Panc1 (cell line): ENCODE measurements around the gene NHS. TPM values are rescaled to one million over a fixed set of nuclear protein-coding genes. Genes with fewer than 3 reads are reported as not detected.

Experiments
- ATAC-seq: fragments of 200-7000 bp; cut with Tn5 transposase; 2 replicates; pipeline ENCODE4 v1.9.1; 2020; ENCODE audit warnings: mild to moderate bottlenecking, moderate library complexity
- BruUV-seq: library from RNA; stranded (reverse); fragments of 400-500 nt; replicated peaks from 2 replicates; lab custom pipeline; 2021; lab: Mats Ljungman, UMichigan
- CTCF ChIA-PET: fragments of 300-600 bp; sonication (Branson Sonifier 250); formaldehyde crosslinking; loops from one replicate; lab custom pipeline; 2022; ENCODE audit warnings: antibody characterized with exemption; lab: Charles Lee
- POLR2A ChIA-PET: fragments of 300-600 bp; sonication (Branson Sonifier 250); formaldehyde crosslinking; loops from one replicate; lab custom pipeline; 2022; ENCODE audit warnings: antibody characterized with exemption; lab: Charles Lee
- DNase-seq: peaks from one replicate; pipeline ENCODE4 v3.0.0-alpha.2; 2010; ENCODE audit warnings: low read depth, low spot score
- H3K27ac ChIP-seq: 2 replicates; pipeline ENCODE4 v1.5.1; 2011; ENCODE audit warnings: mild to moderate bottlenecking, low read length, inconsistent platforms
- H3K27me3 ChIP-seq: fragments of 200-500 bp; sonication (Bioruptor generic); 2 replicates; pipeline ENCODE4 v1.6.0; 2014; ENCODE audit warnings: low read length, inconsistent platforms; ENCODE audit not compliant: control insufficient read depth, insufficient read depth
- H3K36me3 ChIP-seq: fragments of 200-500 bp; sonication (Bioruptor generic); 2 replicates; pipeline ENCODE4 v1.5.1; 2014; ENCODE audit warnings: inconsistent platforms, mild to moderate bottlenecking, low read length, moderate library complexity; ENCODE audit not compliant: control insufficient read depth, insufficient read depth
- H3K4me1 ChIP-seq: 2 replicates; pipeline ENCODE4 v1.5.1; 2011; ENCODE audit warnings: inconsistent platforms, mild to moderate bottlenecking, low read length, moderate library complexity; ENCODE audit not compliant: control insufficient read depth, insufficient read depth
- H3K4me3 ChIP-seq, 2 experiments: 2 replicates each; pipeline ENCODE4 v1.5.1; 2011 to 2012; ENCODE audit warnings: low read depth in 2 of 2, low read length in 2 of 2, mild to moderate bottlenecking in 2 of 2, inconsistent platforms in 1 of 2, moderate library complexity in 1 of 2
- H3K9me3 ChIP-seq: fragments of 200-500 bp; sonication (Bioruptor generic); 2 replicates; pipeline ENCODE4 v1.5.1; 2014; ENCODE audit warnings: low read depth, mild to moderate bottlenecking, inconsistent platforms, low read length, moderate library complexity; ENCODE audit not compliant: control insufficient read depth, insufficient read depth
- POLR2AphosphoS5 ChIP-seq: IDR thresholded peaks from 2 replicates; pipeline ENCODE4 v1.6.1; 2012; ENCODE audit warnings: mild to moderate bottlenecking, low read depth, low read length, moderate library complexity
- SIN3A ChIP-seq: IDR thresholded peaks from 2 replicates; pipeline ENCODE4 v1.6.1; 2012; ENCODE audit warnings: low read depth, mild to moderate bottlenecking, low read length, moderate library complexity, borderline replicate concordance; ENCODE audit not compliant: insufficient read depth
- TCF7L2 ChIP-seq: IDR thresholded peaks from 2 replicates; pipeline ENCODE4 v1.6.1; 2011; ENCODE audit warnings: mild to moderate bottlenecking, low read depth, low read length, inconsistent platforms
- in situ Hi-C: cut with HindIII; loops from 2 replicates; pipeline ENCODE4 v1.10.0; 2016; ENCODE audit warnings: low sequenced_read_pairs, low pct_unique_long_range_greater_than_20kb
- intact Hi-C: fragments of 100-400 bp; cut with micrococcal nuclease; formaldehyde crosslinking; loops from one replicate; pipeline ENCODE4 v1.10.0; 2022; ENCODE audit not compliant: unreplicated experiment
- total RNA-seq: library from RNA; stranded (reverse); gene quantifications from one replicate; pipeline ENCODE4 v1.2.1, GENCODE V29; 2021; ENCODE audit not compliant: unreplicated experiment
- TF ChIP-seq, protein P1 (sequence below), 2 experiments: IDR thresholded peaks; 2 replicates each; pipeline ENCODE4 v1.6.1; 2011 to 2012; ENCODE audit warnings: low read depth in 2 of 2, control low read depth in 1 of 2, low read length in 1 of 2, mild to moderate bottlenecking in 1 of 2, moderate library complexity in 1 of 2; ENCODE audit not compliant: insufficient read depth in 1 of 2
- TF ChIP-seq, protein P2 (sequence below): fragments of 450-650 bp; IDR thresholded peaks from 2 replicates; pipeline ENCODE4 v1.5.1; 2017; ENCODE audit warnings: mild to moderate bottlenecking

The NHS gene
- total RNA-seq, 1 experiment from 2014 or later = 0.80 TPM

DNA sequence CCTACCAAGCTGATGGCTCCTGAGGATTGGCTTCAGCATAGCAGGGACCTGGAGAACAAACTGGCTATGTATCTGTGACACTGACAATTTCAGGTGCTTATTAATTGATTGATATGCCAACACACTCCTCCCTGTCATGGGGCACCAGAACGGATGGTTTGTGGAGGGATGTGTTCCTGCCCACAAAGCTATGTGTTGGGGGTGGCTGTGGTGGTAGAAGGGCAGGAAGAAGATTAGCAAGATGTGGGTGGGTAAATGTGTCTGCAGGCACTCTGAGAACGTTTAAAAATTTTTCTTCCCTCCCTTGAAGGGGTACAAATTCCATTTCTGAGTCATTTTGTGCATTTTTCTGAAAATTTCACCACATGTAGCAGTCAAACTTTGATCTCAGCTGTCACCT is 307.3 kb downstream of the NHS start:
- Histone ChIP-seq H3K4me1 (no peaks in the 10 kb centered on the region), H3K4me3 (no peak overlapping the region), H3K27me3 (no peaks in the 10 kb centered on the region), H3K9me3 (no peaks in the 10 kb centered on the region), H3K27ac (no peak overlapping the region), H3K36me3 (no peaks in the 10 kb centered on the region)
- no TSS peak for BruUV-seq
- TF ChIP-seq, protein P1, sequence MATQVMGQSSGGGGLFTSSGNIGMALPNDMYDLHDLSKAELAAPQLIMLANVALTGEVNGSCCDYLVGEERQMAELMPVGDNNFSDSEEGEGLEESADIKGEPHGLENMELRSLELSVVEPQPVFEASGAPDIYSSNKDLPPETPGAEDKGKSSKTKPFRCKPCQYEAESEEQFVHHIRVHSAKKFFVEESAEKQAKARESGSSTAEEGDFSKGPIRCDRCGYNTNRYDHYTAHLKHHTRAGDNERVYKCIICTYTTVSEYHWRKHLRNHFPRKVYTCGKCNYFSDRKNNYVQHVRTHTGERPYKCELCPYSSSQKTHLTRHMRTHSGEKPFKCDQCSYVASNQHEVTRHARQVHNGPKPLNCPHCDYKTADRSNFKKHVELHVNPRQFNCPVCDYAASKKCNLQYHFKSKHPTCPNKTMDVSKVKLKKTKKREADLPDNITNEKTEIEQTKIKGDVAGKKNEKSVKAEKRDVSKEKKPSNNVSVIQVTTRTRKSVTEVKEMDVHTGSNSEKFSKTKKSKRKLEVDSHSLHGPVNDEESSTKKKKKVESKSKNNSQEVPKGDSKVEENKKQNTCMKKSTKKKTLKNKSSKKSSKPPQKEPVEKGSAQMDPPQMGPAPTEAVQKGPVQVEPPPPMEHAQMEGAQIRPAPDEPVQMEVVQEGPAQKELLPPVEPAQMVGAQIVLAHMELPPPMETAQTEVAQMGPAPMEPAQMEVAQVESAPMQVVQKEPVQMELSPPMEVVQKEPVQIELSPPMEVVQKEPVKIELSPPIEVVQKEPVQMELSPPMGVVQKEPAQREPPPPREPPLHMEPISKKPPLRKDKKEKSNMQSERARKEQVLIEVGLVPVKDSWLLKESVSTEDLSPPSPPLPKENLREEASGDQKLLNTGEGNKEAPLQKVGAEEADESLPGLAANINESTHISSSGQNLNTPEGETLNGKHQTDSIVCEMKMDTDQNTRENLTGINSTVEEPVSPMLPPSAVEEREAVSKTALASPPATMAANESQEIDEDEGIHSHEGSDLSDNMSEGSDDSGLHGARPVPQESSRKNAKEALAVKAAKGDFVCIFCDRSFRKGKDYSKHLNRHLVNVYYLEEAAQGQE (IDR thresholded peaks at IDR 0.05; ENCODE audit: insufficient read depth in 1 of 2, low read depth in 2 of 2, low read length in 1 of 2) = no peak
- no peak for TF ChIP-seq SIN3A
- no peak for TF ChIP-seq POLR2AphosphoS5
- TF ChIP-seq, protein P2, sequence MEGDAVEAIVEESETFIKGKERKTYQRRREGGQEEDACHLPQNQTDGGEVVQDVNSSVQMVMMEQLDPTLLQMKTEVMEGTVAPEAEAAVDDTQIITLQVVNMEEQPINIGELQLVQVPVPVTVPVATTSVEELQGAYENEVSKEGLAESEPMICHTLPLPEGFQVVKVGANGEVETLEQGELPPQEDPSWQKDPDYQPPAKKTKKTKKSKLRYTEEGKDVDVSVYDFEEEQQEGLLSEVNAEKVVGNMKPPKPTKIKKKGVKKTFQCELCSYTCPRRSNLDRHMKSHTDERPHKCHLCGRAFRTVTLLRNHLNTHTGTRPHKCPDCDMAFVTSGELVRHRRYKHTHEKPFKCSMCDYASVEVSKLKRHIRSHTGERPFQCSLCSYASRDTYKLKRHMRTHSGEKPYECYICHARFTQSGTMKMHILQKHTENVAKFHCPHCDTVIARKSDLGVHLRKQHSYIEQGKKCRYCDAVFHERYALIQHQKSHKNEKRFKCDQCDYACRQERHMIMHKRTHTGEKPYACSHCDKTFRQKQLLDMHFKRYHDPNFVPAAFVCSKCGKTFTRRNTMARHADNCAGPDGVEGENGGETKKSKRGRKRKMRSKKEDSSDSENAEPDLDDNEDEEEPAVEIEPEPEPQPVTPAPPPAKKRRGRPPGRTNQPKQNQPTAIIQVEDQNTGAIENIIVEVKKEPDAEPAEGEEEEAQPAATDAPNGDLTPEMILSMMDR = no peak
- TF ChIP-seq TCF7L2 = no peak
- in situ Hi-C loops = no loop called here
- CTCF ChIA-PET = no interaction called here
- POLR2A ChIA-PET = no interaction called here
- DNase-seq (no peak), ATAC-seq (no peak)
- intact Hi-C loops = no loop called here

DNA sequence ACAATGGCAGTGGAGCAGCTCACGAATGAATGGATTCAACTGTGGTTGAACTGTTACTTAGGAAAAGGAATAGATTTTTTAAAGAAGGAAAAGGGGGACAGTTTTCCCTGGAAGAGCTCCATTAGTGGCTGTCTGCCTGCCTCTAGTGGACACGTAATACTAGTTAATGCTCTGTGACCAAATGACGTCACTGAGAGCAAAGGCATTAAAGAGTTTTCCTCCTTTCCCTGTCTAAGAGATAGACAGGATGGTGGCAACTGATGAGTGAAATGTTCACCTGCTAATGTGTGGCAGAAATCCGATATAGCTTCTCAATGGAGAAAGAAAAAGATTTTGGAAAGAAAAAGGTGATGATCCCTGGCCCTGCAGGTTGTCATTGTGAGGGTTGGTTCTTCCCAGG is 310.0 kb downstream of the NHS start:
- in situ Hi-C loops = no loop called here
- H3K36me3 ChIP-seq = no peaks in the 10 kb centered on the region
- H3K9me3 ChIP-seq = no peaks in the 10 kb centered on the region
- ATAC-seq (no peak), DNase-seq (no peak)
- BruUV-seq = no TSS peak
- CTCF ChIA-PET = no interaction called here
- TF ChIP-seq, protein P1 (IDR thresholded peaks at IDR 0.05; ENCODE audit: insufficient read depth in 1 of 2, low read depth in 2 of 2, low read length in 1 of 2) = no peak
- no peak for TF ChIP-seq POLR2AphosphoS5
- no peak for TF ChIP-seq TCF7L2
- TF ChIP-seq, protein P2 = no peak
- no peak for TF ChIP-seq SIN3A
- intact Hi-C loops = no loop called here
- no peak overlapping the region for H3K27ac ChIP-seq
- no peaks in the 10 kb centered on the region for H3K4me1 ChIP-seq
- H3K4me3 ChIP-seq = no peak overlapping the region
- POLR2A ChIA-PET = no interaction called here
- no peaks in the 10 kb centered on the region for H3K27me3 ChIP-seq
